ENCODE measurements around the gene GAS2L3. TPM values are rescaled to one million over a fixed set of nuclear protein-coding genes. Genes with fewer than 3 reads are reported as not detected.

Gene GAS2L3
- total RNA-seq, 1 donor from 2014 or later = 16.4 TPM

DNA sequence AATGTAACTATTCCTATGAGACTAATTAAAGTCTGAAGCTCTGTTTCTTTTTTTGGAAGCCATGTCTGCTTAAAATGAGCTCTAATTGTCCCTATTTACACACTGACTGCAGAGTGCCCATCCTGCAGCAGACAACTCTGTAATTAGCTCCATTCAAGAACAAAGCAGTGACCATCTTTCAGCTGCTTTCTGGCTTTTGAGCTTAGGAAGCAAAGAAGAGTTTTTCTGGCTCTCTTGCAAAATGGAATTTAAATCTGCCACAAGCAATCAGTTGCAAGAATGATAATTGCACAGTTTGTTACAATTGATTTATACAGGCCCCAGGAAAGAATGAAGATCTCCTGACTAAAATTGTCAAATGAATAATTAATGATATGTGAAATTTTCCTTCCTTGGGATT, 83.4 kb downstream of the GAS2L3 start:
- DNase-seq (ENCODE audit: low spot score) = no peak

- DNase-seq (ENCODE audit: low spot score) = no peak
Measured at GRCh38 chr12:100661300-100661951, 87.9 kb downstream of the GAS2L3 start.

DNA sequence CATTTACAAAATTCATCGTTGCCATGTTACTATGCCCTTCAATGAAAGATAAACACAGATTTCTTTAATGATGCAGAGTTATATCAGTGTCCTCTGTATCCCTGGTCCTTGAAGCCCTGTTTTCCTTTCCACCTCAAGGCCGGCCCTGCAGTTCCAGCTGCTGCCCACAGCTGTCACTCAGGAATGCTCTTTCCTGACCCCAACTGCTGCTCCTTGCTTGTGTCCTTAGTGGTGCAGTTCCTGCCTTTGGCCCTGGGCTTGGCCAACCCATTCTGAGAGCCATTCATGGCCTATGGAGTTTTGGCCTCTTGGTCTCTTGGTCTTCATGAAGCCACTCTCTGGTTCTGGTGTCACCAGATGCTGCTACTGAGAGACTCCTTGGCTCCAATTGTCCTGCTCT, 93.1 kb downstream of the GAS2L3 start:
- DNase-seq (ENCODE audit: low spot score) = no peak

GRCh38 chr12:100668945-100669536, 95.6 kb downstream of the GAS2L3 start:
- DNase-seq (ENCODE audit: low spot score) = peak; percentile 62

- no peak for DNase-seq (ENCODE audit: low spot score)
Measured at GRCh38 chr12:100669922-100670321, 96.4 kb downstream of the GAS2L3 start.

- DNase-seq (ENCODE audit: low spot score) = no peak
Measured at GRCh38 chr12:100671396-100672074, 98.1 kb downstream of the GAS2L3 start.

DNA sequence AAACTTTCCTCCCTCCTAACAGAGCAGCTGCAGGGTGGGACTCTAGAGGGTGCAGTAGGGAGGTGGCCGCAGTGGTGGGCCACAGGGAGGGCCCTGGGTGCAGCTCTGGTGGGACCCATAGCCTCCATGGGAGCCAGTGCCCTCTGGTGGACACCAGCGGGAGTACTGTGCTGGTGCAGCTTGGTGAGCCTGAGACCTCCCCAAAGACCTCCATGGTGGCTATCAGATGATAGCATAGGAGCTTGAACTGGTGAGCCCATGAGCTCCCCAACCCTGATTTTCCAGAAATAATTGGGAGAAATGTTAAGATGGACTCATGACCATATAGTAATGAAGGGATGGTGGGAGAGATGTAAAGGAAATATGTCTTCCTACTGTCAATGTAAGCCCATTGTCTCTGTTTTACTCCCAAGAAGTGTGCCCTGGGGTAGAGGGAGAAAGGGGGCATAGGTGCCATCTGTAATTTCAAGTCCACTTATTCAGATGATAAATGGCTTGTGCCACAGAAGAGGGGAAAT, 98.7 kb downstream of the GAS2L3 start:
- no peak for DNase-seq (ENCODE audit: low spot score)

- no peak for DNase-seq (ENCODE audit: low spot score)
Measured at GRCh38 chr12:100674036-100674888, 100.8 kb downstream of the GAS2L3 start.

Other genes starting within 250 kb of the GAS2L3 start
- gene SLC17A8, start 216.6 kb upstream of the GAS2L3 start, total RNA-seq (ENCODE audit: insufficient read depth, low replicate concordance) = 1.7 TPM
- 1.7 TPM for gene NR1H4, start 99.8 kb upstream of the GAS2L3 start, total RNA-seq (ENCODE audit: insufficient read depth, low replicate concordance)
- gene ANO4, start 221.1 kb downstream of the GAS2L3 start, total RNA-seq (ENCODE audit: insufficient read depth, low replicate concordance) = 1.4 TPM